Fibroblast of lung (primary cell): ENCODE measurements around the gene CCDC197. TPM values are rescaled to one million over a fixed set of nuclear protein-coding genes. Genes with fewer than 3 reads are reported as not detected.

Source experiments
- DNase-seq, 2 donors: peaks; one replicate each; pipeline versions ENCODE4 v3.0.0 to v3.0.0-alpha.2; 2010; ENCODE audit warnings: low read depth in 2 of 2
- H2AFZ ChIP-seq: 2 replicates; pipeline ENCODE4 v1.5.1; 2012; ENCODE audit warnings: low read length, control low read depth, inconsistent platforms
- H3K27ac ChIP-seq: 2 replicates; pipeline ENCODE4 v1.5.1; 2011; ENCODE audit warnings: low read length, control low read depth; ENCODE audit not compliant: insufficient read depth
- H3K27me3 ChIP-seq: 2 replicates; pipeline ENCODE4 v1.5.1; 2011; ENCODE audit warnings: mild to moderate bottlenecking, low read length; ENCODE audit not compliant: control insufficient read depth, insufficient read depth
- H3K36me3 ChIP-seq: 2 replicates; pipeline ENCODE4 v1.5.1; 2011; ENCODE audit warnings: low read length; ENCODE audit not compliant: control insufficient read depth, insufficient read depth
- H3K4me1 ChIP-seq: 2 replicates; pipeline ENCODE4 v1.5.1; 2011; ENCODE audit warnings: low read length; ENCODE audit not compliant: control insufficient read depth, insufficient read depth; ENCODE audit errors: extremely low read depth
- H3K4me2 ChIP-seq: 2 replicates; pipeline ENCODE4 v1.5.1; 2011; ENCODE audit warnings: low read length, control low read depth; ENCODE audit not compliant: insufficient read depth; ENCODE audit errors: extremely low read depth
- H3K4me3 ChIP-seq, 4 experiments: fragments of 200-600 bp in 1 of 4; sonication (generic) in 1 of 4; replicated peaks in 1 of 4; 2 replicates each; pipeline ENCODE4 v1.5.1; 2011 to 2016; ENCODE audit warnings: low read length in 4 of 4, low read depth in 3 of 4, mild to moderate bottlenecking in 3 of 4, control low read depth in 2 of 4, inconsistent platforms in 1 of 4, mixed read lengths in 1 of 4; ENCODE audit not compliant: insufficient read depth in 1 of 4; ENCODE audit errors: control extremely low read depth in 1 of 4
- H3K79me2 ChIP-seq: 2 replicates; pipeline ENCODE4 v1.5.1; 2012; ENCODE audit warnings: mild to moderate bottlenecking, low read length, inconsistent platforms; ENCODE audit not compliant: control insufficient read depth, insufficient read depth
- H3K9ac ChIP-seq: 2 replicates; pipeline ENCODE4 v1.5.1; 2011; ENCODE audit warnings: mild to moderate bottlenecking, low read length, control low read depth; ENCODE audit not compliant: insufficient read depth
- H3K9me3 ChIP-seq: 2 replicates; pipeline ENCODE4 v1.5.1; 2012; ENCODE audit warnings: low read depth, low read length; ENCODE audit not compliant: control insufficient read depth, insufficient read depth
- H4K20me1 ChIP-seq: 2 replicates; pipeline ENCODE4 v1.5.1; 2011; ENCODE audit warnings: low read length; ENCODE audit not compliant: control insufficient read depth, insufficient read depth; ENCODE audit errors: extremely low read depth
- CTCF ChIP-seq, 2 donors: IDR thresholded peaks in 1 of 2; conservative IDR thresholded peaks in 1 of 2; 1 replicate in 1 of 2; 2 replicates in 1 of 2; pipeline ENCODE4 v1.5.1; 2011 to 2012; ENCODE audit warnings: low read length in 2 of 2, control low read depth in 1 of 2, inconsistent platforms in 1 of 2, low read depth in 1 of 2, mild to moderate bottlenecking in 1 of 2
- EZH2 ChIP-seq: IDR thresholded peaks from 2 replicates; pipeline ENCODE4 v1.5.1; 2012; ENCODE audit warnings: low read length, control low read depth, mild to moderate bottlenecking; ENCODE audit errors: missing control alignments
- polyA plus RNA-seq, 2 donors: library from polyadenylated mRNA; depleted of rRNA in 1 of 2; stranded (reverse) in 1 of 2; unstranded in 1 of 2; fragments of >200 nt; gene quantifications; 2 replicates each; pipeline ENCODE4 v1.2.1, GENCODE V29; 2011 to 2012; ENCODE audit warnings: missing spikeins in 1 of 2
- total RNA-seq: library from RNA; depleted of rRNA; stranded (reverse); fragments of >200 nt; gene quantifications from 2 replicates; pipeline ENCODE4 v1.2.1, GENCODE V29; 2014

Gene CCDC197
- total and polyA plus RNA-seq, 2 donors (not counting 1 experiment from before 2014, with no cell fraction given), result not detected

GRCh38 chr14:94052199-94052598 lies 55.1 kb downstream of the CCDC197 start:
- TF ChIP-seq CTCF (conservative IDR thresholded peaks at IDR 0.05 in 1 of 2, IDR thresholded peaks at IDR 0.05 in 1 of 2; ENCODE audit: low read depth in 1 of 2, low read length in 2 of 2) (no peak), EZH2 (no peak)
- H2AFZ ChIP-seq, result no peak overlapping the region
- H3K4me3 ChIP-seq, result no peak overlapping the region
- no peaks in the 10 kb centered on the region for H3K4me1 ChIP-seq
- no peak for DNase-seq
- no peak overlapping the region for H3K27ac ChIP-seq
- H3K79me2 ChIP-seq, result no peaks in the 10 kb centered on the region
- H3K36me3 ChIP-seq, result peaks cover 29% of the 10 kb centered on the region
- no peaks in the 10 kb centered on the region for H3K27me3 ChIP-seq
- no peaks in the 10 kb centered on the region for H4K20me1 ChIP-seq
- no peaks in the 10 kb centered on the region for H3K9me3 ChIP-seq
- H3K4me2 ChIP-seq, result no peak overlapping the region
- H3K9ac ChIP-seq, result no peak overlapping the region

GRCh38 chr14:94052662-94053061 lies 55.6 kb downstream of the CCDC197 start:
- no peaks in the 10 kb centered on the region for H3K27me3 ChIP-seq
- H3K9me3 ChIP-seq, result no peaks in the 10 kb centered on the region
- no peak overlapping the region for H2AFZ ChIP-seq
- H3K4me2 ChIP-seq, result no peak overlapping the region
- H3K4me1 ChIP-seq, result no peaks in the 10 kb centered on the region
- no peak overlapping the region for H3K4me3 ChIP-seq
- no peaks in the 10 kb centered on the region for H4K20me1 ChIP-seq
- H3K79me2 ChIP-seq, result no peaks in the 10 kb centered on the region
- DNase-seq, result no peak
- no peak overlapping the region for H3K27ac ChIP-seq
- H3K9ac ChIP-seq, result no peak overlapping the region
- H3K36me3 ChIP-seq, result peaks cover 28% of the 10 kb centered on the region
- TF ChIP-seq CTCF (conservative IDR thresholded peaks at IDR 0.05 in 1 of 2, IDR thresholded peaks at IDR 0.05 in 1 of 2; ENCODE audit: low read depth in 1 of 2, low read length in 2 of 2), result no peak
- TF ChIP-seq EZH2, result no peak

GRCh38 chr14:94054401-94054800 lies 57.3 kb downstream of the CCDC197 start:
- Histone ChIP-seq H3K27ac (no peak overlapping the region), H3K4me1 (no peaks in the 10 kb centered on the region), H2AFZ (no peak overlapping the region), H3K4me2 (no peak overlapping the region), H3K4me3 (no peak overlapping the region), H3K79me2 (no peaks in the 10 kb centered on the region), H3K27me3 (no peaks in the 10 kb centered on the region), H3K9ac (no peak overlapping the region), H4K20me1 (no peaks in the 10 kb centered on the region), H3K9me3 (no peaks in the 10 kb centered on the region), H3K36me3 (peaks cover 25% of the 10 kb centered on the region)
- DNase-seq, result no peak
- TF ChIP-seq EZH2 (no peak), CTCF (conservative IDR thresholded peaks at IDR 0.05 in 1 of 2, IDR thresholded peaks at IDR 0.05 in 1 of 2; ENCODE audit: low read depth in 1 of 2, low read length in 2 of 2) (no peak)
